Measurements from ENCODE around the gene DNER.

The DNER gene

DNA sequence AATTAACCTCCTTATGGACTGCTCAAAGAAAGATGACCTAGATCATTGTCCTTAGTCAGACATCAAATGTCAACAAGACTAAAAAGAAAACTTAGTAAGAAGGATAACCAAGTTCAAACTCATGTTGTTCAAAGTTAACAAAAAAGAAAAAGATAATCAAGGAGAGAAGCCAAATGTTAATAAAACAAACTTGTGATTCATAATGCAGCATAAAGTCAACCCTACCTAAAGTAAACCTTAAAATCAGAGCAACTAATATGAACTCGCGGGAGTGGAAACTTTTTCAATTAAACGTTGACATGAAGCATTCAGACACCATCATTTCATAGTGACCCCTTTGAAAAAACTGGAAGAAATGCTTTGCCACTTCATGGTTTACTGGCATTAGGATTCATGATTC, 52.9 kb downstream of the DNER start:
- DNase-seq: no peak
- no peak overlapping the region for H3K27ac ChIP-seq

DNA sequence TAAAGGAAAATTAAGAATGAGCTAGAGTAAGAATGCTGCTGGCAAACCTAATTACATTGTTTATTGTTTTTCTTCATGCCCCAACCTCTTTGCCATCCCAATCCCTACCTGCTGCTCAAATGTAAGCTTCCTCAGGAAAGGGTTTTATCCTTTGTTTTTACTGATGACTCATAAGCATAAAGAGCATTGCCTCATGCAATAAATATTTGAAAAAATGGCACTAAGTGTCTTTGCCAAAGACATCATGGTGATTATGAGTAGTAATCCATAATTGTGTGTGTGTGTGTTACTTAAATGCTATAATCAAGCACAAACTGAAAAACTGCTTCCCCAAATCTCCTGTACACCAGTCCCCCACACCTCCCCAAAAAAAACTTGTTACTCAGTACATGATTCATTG, 53.4 kb downstream of the DNER start:
- Histone ChIP-seq H3K27me3 (ENCODE audit: insufficient read depth, low read depth, severe bottlenecking) (peaks cover 54% of the 10 kb centered on the region), H3K27ac (no peak overlapping the region), H3K9me3 (ENCODE audit: severe bottlenecking) (no peaks in the 10 kb centered on the region), H3K4me3 (ENCODE audit: low read depth, low read length) (no peak overlapping the region), H3K36me3 (no peaks in the 10 kb centered on the region)
- TF ChIP-seq, protein P1, sequence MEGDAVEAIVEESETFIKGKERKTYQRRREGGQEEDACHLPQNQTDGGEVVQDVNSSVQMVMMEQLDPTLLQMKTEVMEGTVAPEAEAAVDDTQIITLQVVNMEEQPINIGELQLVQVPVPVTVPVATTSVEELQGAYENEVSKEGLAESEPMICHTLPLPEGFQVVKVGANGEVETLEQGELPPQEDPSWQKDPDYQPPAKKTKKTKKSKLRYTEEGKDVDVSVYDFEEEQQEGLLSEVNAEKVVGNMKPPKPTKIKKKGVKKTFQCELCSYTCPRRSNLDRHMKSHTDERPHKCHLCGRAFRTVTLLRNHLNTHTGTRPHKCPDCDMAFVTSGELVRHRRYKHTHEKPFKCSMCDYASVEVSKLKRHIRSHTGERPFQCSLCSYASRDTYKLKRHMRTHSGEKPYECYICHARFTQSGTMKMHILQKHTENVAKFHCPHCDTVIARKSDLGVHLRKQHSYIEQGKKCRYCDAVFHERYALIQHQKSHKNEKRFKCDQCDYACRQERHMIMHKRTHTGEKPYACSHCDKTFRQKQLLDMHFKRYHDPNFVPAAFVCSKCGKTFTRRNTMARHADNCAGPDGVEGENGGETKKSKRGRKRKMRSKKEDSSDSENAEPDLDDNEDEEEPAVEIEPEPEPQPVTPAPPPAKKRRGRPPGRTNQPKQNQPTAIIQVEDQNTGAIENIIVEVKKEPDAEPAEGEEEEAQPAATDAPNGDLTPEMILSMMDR (IDR thresholded peaks at IDR 0.05; ENCODE audit: low read depth, low read length): no peak
- no peak for DNase-seq

More for the DNA sequence above, 52.9 kb downstream of the DNER start:
- Histone ChIP-seq H3K27me3 (ENCODE audit: insufficient read depth, low read depth, severe bottlenecking) (peaks cover 53% of the 10 kb centered on the region), H3K4me3 (ENCODE audit: low read depth, low read length) (no peak overlapping the region), H3K36me3 (no peaks in the 10 kb centered on the region), H3K9me3 (ENCODE audit: severe bottlenecking) (no peaks in the 10 kb centered on the region)
- TF ChIP-seq, protein P1 (IDR thresholded peaks at IDR 0.05; ENCODE audit: low read depth, low read length): no peak

DNA sequence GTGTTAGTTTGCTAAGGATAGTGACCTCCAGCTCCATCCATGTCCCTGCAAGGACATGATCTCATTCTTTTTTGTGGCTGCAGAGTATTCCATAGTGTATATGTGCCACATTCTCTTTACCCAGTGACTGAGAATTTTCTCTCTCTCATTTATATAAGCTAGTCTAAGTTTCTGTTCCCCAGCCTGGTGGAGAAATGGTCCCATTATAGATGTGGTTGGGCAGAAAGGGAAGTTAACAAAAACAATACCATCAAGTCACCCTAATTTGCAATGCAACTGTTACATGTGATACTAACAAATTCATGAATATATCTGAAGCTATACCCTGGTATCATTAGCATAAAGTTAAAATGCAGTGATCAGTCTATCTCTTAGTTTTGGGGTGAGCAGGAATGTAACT, 54.0 kb downstream of the DNER start:
- peaks cover 54% of the 10 kb centered on the region for H3K27me3 ChIP-seq (ENCODE audit: insufficient read depth, low read depth, severe bottlenecking)

DNA sequence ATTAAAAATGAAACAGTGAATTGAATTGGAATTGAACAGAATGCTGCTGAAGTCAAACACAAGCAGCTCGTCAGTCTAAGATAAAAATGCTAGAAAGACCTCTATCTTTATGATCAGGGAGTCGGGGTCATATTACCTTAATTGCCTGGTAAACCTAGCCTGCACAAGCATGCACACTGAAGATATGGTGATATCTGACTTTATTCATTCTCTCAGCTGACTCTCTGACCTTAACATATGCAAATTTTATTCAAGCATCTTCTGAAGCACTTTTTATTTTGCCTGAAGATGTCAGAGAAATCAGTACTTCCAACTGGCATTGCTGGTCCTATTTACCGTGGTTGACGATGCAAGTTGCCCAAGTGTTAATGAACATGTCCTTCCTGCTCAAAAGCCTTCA, 56.4 kb downstream of the DNER start:
- TF ChIP-seq, protein P1 (IDR thresholded peaks at IDR 0.05; ENCODE audit: low read depth, low read length): no peak

More for the DNA sequence above, 54.0 kb downstream of the DNER start:
- H3K36me3 ChIP-seq: no peaks in the 10 kb centered on the region
- TF ChIP-seq, protein P1 (IDR thresholded peaks at IDR 0.05; ENCODE audit: low read depth, low read length): no peak
- no peak overlapping the region for H3K4me3 ChIP-seq (ENCODE audit: low read depth, low read length)
- no peak for DNase-seq
- no peak overlapping the region for H3K27ac ChIP-seq
- H3K9me3 ChIP-seq (ENCODE audit: severe bottlenecking): no peaks in the 10 kb centered on the region

DNA sequence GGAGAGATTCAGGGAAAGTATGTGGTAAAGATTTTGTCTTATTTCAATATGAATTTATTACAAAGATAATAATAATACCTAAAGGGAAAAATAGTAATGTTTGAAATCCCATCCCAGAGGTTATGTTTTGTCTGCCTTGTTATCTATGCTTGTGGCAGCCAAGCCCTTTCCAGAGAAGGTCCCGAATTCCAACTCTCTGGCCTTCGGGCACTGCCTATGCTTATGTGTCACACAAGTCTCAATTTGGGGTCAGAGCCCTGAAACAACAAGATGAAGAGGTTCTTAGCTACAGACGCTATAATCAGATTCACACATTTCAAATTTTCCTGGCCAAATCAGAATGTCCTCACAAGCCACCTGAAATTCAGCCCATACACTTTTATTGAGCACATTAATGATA, 59.9 kb downstream of the DNER start:
- H3K9me3 ChIP-seq (ENCODE audit: severe bottlenecking): no peaks in the 10 kb centered on the region
- H3K27ac ChIP-seq: no peak overlapping the region
- H3K27me3 ChIP-seq (ENCODE audit: insufficient read depth, low read depth, severe bottlenecking): peaks cover 74% of the 10 kb centered on the region
- no peak for DNase-seq
- H3K36me3 ChIP-seq: no peaks in the 10 kb centered on the region
- TF ChIP-seq, protein P1 (IDR thresholded peaks at IDR 0.05; ENCODE audit: low read depth, low read length): no peak
- no peak overlapping the region for H3K4me3 ChIP-seq (ENCODE audit: low read depth, low read length)

More for the DNA sequence above, 56.4 kb downstream of the DNER start:
- no peak overlapping the region for H3K27ac ChIP-seq
- DNase-seq: no peak
- peaks cover 63% of the 10 kb centered on the region for H3K27me3 ChIP-seq (ENCODE audit: insufficient read depth, low read depth, severe bottlenecking)
- no peaks in the 10 kb centered on the region for H3K9me3 ChIP-seq (ENCODE audit: severe bottlenecking)
- H3K4me3 ChIP-seq (ENCODE audit: low read depth, low read length): no peak overlapping the region
- no peaks in the 10 kb centered on the region for H3K36me3 ChIP-seq

DNA sequence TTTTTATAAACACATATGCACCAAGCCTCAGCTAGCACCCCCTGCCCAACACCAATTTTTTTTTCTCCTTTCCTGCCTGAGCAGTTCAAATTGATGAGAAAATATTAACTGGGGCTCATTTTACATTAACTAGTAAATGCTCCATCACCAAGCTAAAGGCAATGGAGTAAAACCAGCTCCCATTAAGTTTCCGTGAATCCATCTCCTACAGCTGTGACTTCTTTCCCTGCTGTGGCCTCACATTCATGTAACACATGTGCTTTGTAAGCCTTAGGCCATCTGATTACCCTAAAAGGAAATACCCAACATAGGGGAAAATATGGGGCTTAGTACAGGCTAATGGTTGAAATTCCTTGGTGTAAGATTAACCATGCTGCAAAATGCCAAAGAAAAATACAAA, 60.8 kb downstream of the DNER start:
- H3K27ac ChIP-seq: no peak overlapping the region
- peaks cover 80% of the 10 kb centered on the region for H3K27me3 ChIP-seq (ENCODE audit: insufficient read depth, low read depth, severe bottlenecking)
- no peaks in the 10 kb centered on the region for H3K9me3 ChIP-seq (ENCODE audit: severe bottlenecking)
- TF ChIP-seq, protein P1 (IDR thresholded peaks at IDR 0.05; ENCODE audit: low read depth, low read length): no peak
- no peak for DNase-seq
- H3K36me3 ChIP-seq: no peaks in the 10 kb centered on the region
- no peak overlapping the region for H3K4me3 ChIP-seq (ENCODE audit: low read depth, low read length)
